HepG2 (cell line): ENCODE results near the gene TMEM273. TPM values are rescaled to one million over a fixed set of nuclear protein-coding genes. Genes with fewer than 3 reads are reported as not detected.

Experiments
- ATAC-seq: fragments of 200-7000 bp; cut with Tn5 transposase; 3 replicates; pipeline ENCODE4 v1.9.1; 2020; ENCODE audit warnings: mild to moderate bottlenecking, moderate library complexity
- BruUV-seq: library from RNA; stranded (reverse); fragments of 400-500 nt; replicated peaks from 2 replicates; lab custom pipeline; 2021; lab: Mats Ljungman, UMichigan
- CTCF ChIA-PET: fragments of 300-600 bp; formaldehyde crosslinking; extraction: SDS; loops from one replicate; lab custom pipeline; 2021; ENCODE audit warnings: low total read pairs, inconsistent platforms, low intra/inter-chr PET ratio; lab: Yijun Ruan, JAX
- POLR2A ChIA-PET: fragments of 350-600 bp; sonication (Branson Sonifier 250); formaldehyde crosslinking; loops from one replicate; lab custom pipeline; 2020; ENCODE audit warnings: antibody characterized with exemption, inconsistent platforms; lab: Yijun Ruan, JAX
- DNase-seq: peaks from one replicate; pipeline ENCODE4 v3.0.0-alpha.2; 2015; ENCODE audit warnings: low spot score
- FAIRE-seq: peaks from 3 replicates; lab custom pipeline; 2011; peaks lifted over from hg19 to GRCh38; lab: Jason Lieb, UNC
- H2AFZ ChIP-seq: one replicate; pipeline ENCODE4 v1.6.1; 2011; ENCODE audit warnings: low read length, inconsistent platforms
- H3K27ac ChIP-seq: fragments of 300-600 bp; 3 replicates; pipeline ENCODE4 v1.8.0; 2011; ENCODE audit warnings: mixed run types, mild to moderate bottlenecking, mixed read lengths, low read length, inconsistent platforms; ENCODE audit not compliant: insufficient read depth; ENCODE audit errors: extremely low read length
- H3K27me3 ChIP-seq, 2 experiments: fragments of 200-600 bp in 1 of 2; 2 replicates in 1 of 2; 3 replicates in 1 of 2; pipeline versions ENCODE4 v1.6.0 to v1.8.0; 2011; ENCODE audit warnings: low read length in 2 of 2, mild to moderate bottlenecking in 2 of 2, moderate library complexity in 2 of 2, inconsistent platforms in 1 of 2; ENCODE audit not compliant: insufficient read depth in 2 of 2, control insufficient read depth in 1 of 2
- H3K36me3 ChIP-seq, 2 experiments: fragments of 200-600 bp in 1 of 2; replicated peaks in 1 of 2; 2 replicates in 1 of 2; 3 replicates in 1 of 2; pipeline versions ENCODE4 v1.5.1 to v1.8.0; 2011; ENCODE audit warnings: low read length in 2 of 2, inconsistent platforms in 1 of 2; ENCODE audit not compliant: insufficient read depth in 2 of 2, control insufficient read depth in 1 of 2
- H3K4me1 ChIP-seq: 2 replicates; pipeline ENCODE4 v1.5.1; 2012; ENCODE audit warnings: low read length, inconsistent platforms; ENCODE audit not compliant: insufficient read depth
- H3K4me2 ChIP-seq: 2 replicates; pipeline ENCODE4 v1.6.0; 2011; ENCODE audit warnings: low read depth, low read length, inconsistent platforms
- H3K4me3 ChIP-seq, 3 experiments: fragments of 200-600 bp in 1 of 3; sonication (generic), shearing (Covaris generic) in 1 of 3; replicated peaks in 1 of 3; 2 replicates each; pipeline ENCODE4 v1.5.1; 2011 to 2016; ENCODE audit warnings: low read length in 3 of 3, inconsistent platforms in 2 of 3, low read depth in 2 of 3, mild to moderate bottlenecking in 2 of 3, control low read depth in 1 of 3, mixed read lengths in 1 of 3; ENCODE audit not compliant: insufficient read depth in 1 of 3
- H3K79me2 ChIP-seq: one replicate; pipeline ENCODE4 v1.6.1; 2011; ENCODE audit warnings: low read length, inconsistent platforms; ENCODE audit not compliant: insufficient read depth
- H3K9ac ChIP-seq: 2 replicates; pipeline ENCODE4 v1.6.0; 2011; ENCODE audit warnings: mild to moderate bottlenecking, low read depth, low read length, inconsistent platforms; ENCODE audit not compliant: insufficient read depth
- H3K9me3 ChIP-seq: 2 replicates; pipeline ENCODE4 v1.5.1; 2012; ENCODE audit warnings: mild to moderate bottlenecking, low read length
- H4K20me1 ChIP-seq: 2 replicates; pipeline ENCODE4 v1.6.0; 2011; ENCODE audit warnings: inconsistent platforms, mild to moderate bottlenecking, low read length, moderate library complexity; ENCODE audit not compliant: insufficient read depth
- ERF ChIP-seq: IDR thresholded peaks from 2 replicates; pipeline ENCODE4 v1.6.1; 2018; ENCODE audit warnings: missing biosample characterization, missing genetic modification reagents
- EZH2 ChIP-seq: conservative IDR thresholded peaks from 2 replicates; pipeline ENCODE4 v1.6.1; 2012; ENCODE audit warnings: mild to moderate bottlenecking, low read depth, low read length, moderate library complexity
- GABPA ChIP-seq, 2 experiments: IDR thresholded peaks; 2 replicates each; pipeline ENCODE4 v1.6.1; 2011 to 2016; ENCODE audit warnings: low read depth in 2 of 2, low read length in 1 of 2, missing biosample characterization in 1 of 2, missing genetic modification characterization in 1 of 2
- HMG20B ChIP-seq: conservative IDR thresholded peaks from 2 replicates; pipeline ENCODE4 v1.6.1; 2016; ENCODE audit warnings: missing genetic modification reagents, missing compliant biosample characterization
- HOXA3 ChIP-seq: sonication (generic); formaldehyde crosslinking; IDR thresholded peaks from 2 replicates; pipeline ENCODE4 v1.5.0; 2020; ENCODE audit warnings: missing genetic modification reagents
- ISX ChIP-seq: sonication (generic); formaldehyde crosslinking; conservative IDR thresholded peaks from 2 replicates; pipeline ENCODE4 v1.5.0; 2020; ENCODE audit warnings: missing genetic modification reagents
- SRY ChIP-seq: sonication (generic); formaldehyde crosslinking; IDR thresholded peaks from 2 replicates; pipeline ENCODE4 v1.8.0; 2022; ENCODE audit warnings: mild to moderate bottlenecking, missing genetic modification reagents
- TARDBP ChIP-seq: sonication (generic); formaldehyde crosslinking; IDR thresholded peaks from 2 replicates; pipeline ENCODE4 v1.8.0; 2022; ENCODE audit warnings: mild to moderate bottlenecking, missing genetic modification reagents
- ZC3H13 ChIP-seq: sonication (generic); formaldehyde crosslinking; IDR thresholded peaks from 2 replicates; pipeline ENCODE4 v1.8.1; 2023; ENCODE audit warnings: mild to moderate bottlenecking, missing genetic modification reagents, moderate library complexity
- ZNF720 ChIP-seq: sonication (generic); formaldehyde crosslinking; IDR thresholded peaks from 2 replicates; pipeline ENCODE4 v1.4.0; 2020; ENCODE audit warnings: missing genetic modification reagents
- ZNF790 ChIP-seq: sonication (generic); formaldehyde crosslinking; IDR thresholded peaks from 2 replicates; pipeline ENCODE4 v1.8.0; 2022; ENCODE audit warnings: missing genetic modification reagents, mild to moderate bottlenecking, borderline replicate concordance
- ZNF839 ChIP-seq: sonication (generic); formaldehyde crosslinking; IDR thresholded peaks from 2 replicates; pipeline ENCODE4 v1.4.0; 2020; ENCODE audit warnings: missing genetic modification reagents, mild to moderate bottlenecking, borderline replicate concordance
- WGBS: methylation state at CpG from one replicate; pipeline ENCODE4 v1.1.6; 2017; ENCODE audit warnings: low lambda C conversion rate; 5-methylcytosine and 5-hydroxymethylcytosine counted together
- in situ Hi-C: cut with HindIII; loops from 2 replicates; pipeline ENCODE4 v1.10.0; 2017; ENCODE audit warnings: low pct_unique_long_range_greater_than_20kb; ENCODE audit not compliant: extremely low pct_ligation_motif_present
- intact Hi-C: fragments of 100-400 bp; cut with micrococcal nuclease; formaldehyde crosslinking; loops from one replicate; pipeline ENCODE4 v1.10.0; 2022; ENCODE audit not compliant: unreplicated experiment
- polyA plus RNA-seq, 8 experiments: library from polyadenylated mRNA; depleted of rRNA in 3 of 8; stranded (reverse) in 7 of 8; unstranded in 1 of 8; fragments of >200 nt; fragmentation: Illumina TruSeq in 4 of 8; extraction: Trizol in 4 of 8; gene quantifications; 2 replicates each; pipeline versions ENCODE4 v1.2.1 to v1.2.3, GENCODE V29; 2011 to 2016; ENCODE audit warnings: low read depth in 4 of 8, missing spikeins in 1 of 8, mixed read lengths in 1 of 8; ENCODE audit not compliant: insufficient read depth in 1 of 8
- total RNA-seq, 5 experiments: library from RNA; depleted of rRNA; stranded (reverse); fragments of >200 nt; fragmentation: Illumina TruSeq; extraction: Trizol; gene quantifications; 2 replicates each; pipeline ENCODE4 v1.2.3, GENCODE V29; 2016; ENCODE audit warnings: low read depth in 1 of 5

The TMEM273 gene
- total and polyA plus RNA-seq, 2 of the 13 experiments (the other 11 are each of a cell fraction or from before 2014, with no cell fraction given): not detected

DNA sequence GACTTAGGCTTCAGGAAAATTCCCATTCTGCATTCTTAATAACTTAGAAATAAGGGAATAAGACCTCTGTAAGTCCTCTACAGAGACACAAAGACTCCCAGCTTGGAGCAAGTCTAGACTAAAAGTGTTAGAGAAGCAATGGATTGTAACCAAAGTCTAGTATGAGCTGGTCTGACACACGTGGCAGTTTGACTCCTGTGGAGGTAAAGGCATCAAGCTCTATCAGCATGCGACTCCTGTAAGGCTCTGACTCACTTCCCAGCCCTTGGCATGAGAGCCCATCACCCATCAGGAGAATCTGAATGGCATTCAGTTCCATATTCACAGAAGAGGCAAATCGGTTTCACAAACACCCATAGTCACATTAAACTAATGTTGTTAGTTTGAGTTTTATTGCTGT lies 68.4 kb downstream of the TMEM273 start:
- no TSS peak for BruUV-seq
- TF ChIP-seq GABPA (IDR thresholded peaks at IDR 0.05; ENCODE audit: low read depth, low read length) (no peak), GABPA (CRISPR knock-in tag; IDR thresholded peaks at IDR 0.05; ENCODE audit: low read depth) (no peak), ZNF839 (CRISPR knock-in tag) (no peak), ZNF720 (CRISPR knock-in tag) (no peak), SRY (CRISPR knock-in tag) (no peak), HMG20B (CRISPR knock-in tag) (no peak), EZH2 (no peak), ZNF790 (CRISPR knock-in tag) (no peak), HOXA3 (no peak), ERF (CRISPR knock-in tag) (no peak), TARDBP (CRISPR knock-in tag) (no peak), ISX (CRISPR knock-in tag) (no peak), ZC3H13 (CRISPR knock-in tag) (no peak)
- TF ChIP-seq, all 625 proteins: peak for 0
- ATAC-seq: no peak
- H3K36me3 ChIP-seq: no peaks in the 10 kb centered on the region
- no peak overlapping the region for H3K9ac ChIP-seq
- no peaks in the 10 kb centered on the region for H4K20me1 ChIP-seq
- intact Hi-C loops (no loop called here), in situ Hi-C loops (no loop called here)
- WGBS: 2% methylated on average over 3 of the region's 3 CpGs
- H2AFZ ChIP-seq: no peak overlapping the region
- H3K4me2 ChIP-seq: no peak overlapping the region
- H3K27me3 ChIP-seq: peaks cover 0 to 3% of the 10 kb centered on the region in 2 experiments; a peak in 2 of 5 replicates
- DNase-seq: no peak
- no peak overlapping the region for H3K4me3 ChIP-seq
- ChIA-PET POLR2A (no interaction called here), CTCF (no interaction called here)
- no peak overlapping the region for H3K27ac ChIP-seq
- no peak for FAIRE-seq
- no peaks in the 10 kb centered on the region for H3K9me3 ChIP-seq
- no peaks in the 10 kb centered on the region for H3K4me1 ChIP-seq
- no peaks in the 10 kb centered on the region for H3K79me2 ChIP-seq
